Measurements from ENCODE around the gene NTNG1. TPM values are rescaled to one million over a fixed set of nuclear protein-coding genes. Genes with fewer than 3 reads are reported as not detected.

Gene NTNG1
- total and polyA plus RNA-seq, 2 of the 13 experiments (the other 11 are each of a cell fraction or from before 2014, with no cell fraction given) = not detected

DNA sequence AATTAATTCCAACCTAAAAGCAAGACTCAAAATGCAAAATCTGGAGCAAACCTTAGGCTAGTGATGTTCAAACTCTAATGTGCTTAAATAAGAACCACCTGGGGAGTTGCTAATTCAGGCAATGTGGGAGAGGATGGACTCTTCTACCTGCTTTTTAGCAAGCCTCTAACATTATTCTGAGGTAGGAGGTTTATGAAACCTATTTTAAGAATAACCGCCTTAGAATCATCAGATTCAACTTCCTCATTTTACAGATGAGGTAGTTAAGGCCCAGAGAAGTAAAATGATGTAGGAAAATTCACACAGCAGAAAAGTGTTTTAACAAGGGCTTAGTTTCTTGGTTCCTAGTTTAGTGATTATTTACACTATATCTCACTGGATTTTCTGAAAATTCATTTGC lies 8.6 kb upstream of the NTNG1 start:
- Histone ChIP-seq H3K27ac (ENCODE audit: extremely low read length, insufficient read depth, low read length) (no peak overlapping the region), H3K4me3 (replicated peaks in 1 of 3; ENCODE audit: insufficient read depth in 1 of 3, low read depth in 2 of 3, low read length in 3 of 3) (no peak overlapping the region), H3K27me3 (ENCODE audit: control insufficient read depth in 1 of 2, insufficient read depth in 2 of 2, low read length in 2 of 2) (no peaks in the 10 kb centered on the region), H3K4me2 (ENCODE audit: low read depth, low read length) (no peak overlapping the region), H2AFZ (ENCODE audit: low read length) (no peak overlapping the region), H3K4me1 (ENCODE audit: insufficient read depth, low read length) (no peaks in the 10 kb centered on the region), H3K79me2 (ENCODE audit: insufficient read depth, low read length) (no peaks in the 10 kb centered on the region), H3K9me3 (ENCODE audit: low read length) (no peaks in the 10 kb centered on the region), H3K9ac (ENCODE audit: insufficient read depth, low read depth, low read length) (no peak overlapping the region), H4K20me1 (ENCODE audit: insufficient read depth, low read length) (no peaks in the 10 kb centered on the region), H3K36me3 (replicated peaks in 1 of 2; ENCODE audit: control insufficient read depth in 1 of 2, insufficient read depth in 2 of 2, low read length in 2 of 2) (no peaks in the 10 kb centered on the region)
- TF ChIP-seq ZNF432 (CRISPR knock-in tag; IDR thresholded peaks at IDR 0.05; ENCODE audit: borderline replicate concordance) (no peak), KDM4B (CRISPR knock-in tag; IDR thresholded peaks at IDR 0.05) (no peak), BRD4 (CRISPR knock-in tag; IDR thresholded peaks at IDR 0.05) (no peak), ZNF629 (CRISPR knock-in tag; conservative IDR thresholded peaks at IDR 0.05) (no peak)
- in situ Hi-C loops (cut with HindIII; ENCODE audit: extremely low pct_ligation_motif_present, low pct_unique_long_range_greater_than_20kb) (no loop called here), intact Hi-C loops (cut with micrococcal nuclease; ENCODE audit: unreplicated experiment) (no loop called here)
- DNase-seq (ENCODE audit: low spot score) = no peak
- ChIA-PET CTCF (ENCODE audit: low intra/inter-chr PET ratio, low total read pairs) (no interaction called here), POLR2A (no interaction called here)
- no peak for FAIRE-seq
- WGBS (ENCODE audit: low lambda C conversion rate) = 7% methylated on average over 1 of the region's 1 CpG
- BruUV-seq (replicated peaks) = no TSS peak
- no peak for ATAC-seq

DNA sequence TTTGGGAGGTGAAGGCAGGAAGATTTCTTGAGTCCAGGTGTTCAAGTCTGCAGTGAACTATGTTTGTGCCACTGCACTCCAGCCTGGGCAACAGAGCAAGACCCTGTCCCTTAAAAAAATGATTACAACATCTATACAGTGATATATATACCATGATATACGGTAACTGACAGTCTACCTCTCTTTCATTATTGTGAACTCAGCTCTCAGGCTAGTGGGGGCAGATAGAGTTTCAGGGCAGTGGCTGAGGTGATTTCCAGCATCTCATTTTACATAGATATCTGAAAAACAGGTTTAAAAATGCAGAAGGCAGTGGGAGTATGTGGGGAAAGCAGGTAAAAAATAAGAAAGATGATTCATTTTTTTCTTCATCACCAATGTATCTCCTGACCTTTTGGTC lies 8.1 kb upstream of the NTNG1 start:
- no peak overlapping the region for H3K4me2 ChIP-seq (ENCODE audit: low read depth, low read length)

More for the DNA sequence above, 8.1 kb upstream of the NTNG1 start:
- DNase-seq (ENCODE audit: low spot score) = no peak
- no peak for ATAC-seq
- no peak for FAIRE-seq
- no peaks in the 10 kb centered on the region for H3K36me3 ChIP-seq (replicated peaks in 1 of 2; ENCODE audit: control insufficient read depth in 1 of 2, insufficient read depth in 2 of 2, low read length in 2 of 2)
- CTCF ChIA-PET (ENCODE audit: low intra/inter-chr PET ratio, low total read pairs) = no interaction called here
- no peaks in the 10 kb centered on the region for H3K4me1 ChIP-seq (ENCODE audit: insufficient read depth, low read length)
- H3K27me3 ChIP-seq (ENCODE audit: control insufficient read depth in 1 of 2, insufficient read depth in 2 of 2, low read length in 2 of 2) = no peaks in the 10 kb centered on the region
- TF ChIP-seq JUND (CRISPR knock-in tag; IDR thresholded peaks at IDR 0.05) = no peak
- no peak for TF ChIP-seq WIZ (CRISPR knock-in tag; IDR thresholded peaks at IDR 0.05)
- TF ChIP-seq, protein P1, sequence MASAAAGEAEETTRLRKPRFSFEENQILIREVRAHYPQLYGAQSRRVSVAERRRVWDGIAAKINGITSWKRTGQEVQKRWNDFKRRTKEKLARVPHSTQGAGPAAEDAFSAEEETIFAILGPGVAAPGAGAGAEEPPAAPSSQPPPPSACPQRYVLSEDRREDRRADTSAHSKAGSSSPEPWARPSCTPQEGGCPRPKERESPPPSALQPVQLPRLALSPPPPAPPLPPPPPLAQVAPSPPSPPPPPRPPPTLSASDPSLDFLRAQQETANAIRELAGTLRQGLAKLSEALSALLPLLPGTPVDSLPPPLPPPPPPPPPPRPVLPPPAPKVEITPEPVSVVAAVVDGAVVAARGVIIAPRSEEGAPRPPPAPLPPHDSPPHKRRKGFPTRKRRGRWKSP (CRISPR knock-in tag; IDR thresholded peaks at IDR 0.05) = no peak
- no peak for TF ChIP-seq ZNF564 (CRISPR knock-in tag; IDR thresholded peaks at IDR 0.05)
- TF ChIP-seq, protein P2, sequence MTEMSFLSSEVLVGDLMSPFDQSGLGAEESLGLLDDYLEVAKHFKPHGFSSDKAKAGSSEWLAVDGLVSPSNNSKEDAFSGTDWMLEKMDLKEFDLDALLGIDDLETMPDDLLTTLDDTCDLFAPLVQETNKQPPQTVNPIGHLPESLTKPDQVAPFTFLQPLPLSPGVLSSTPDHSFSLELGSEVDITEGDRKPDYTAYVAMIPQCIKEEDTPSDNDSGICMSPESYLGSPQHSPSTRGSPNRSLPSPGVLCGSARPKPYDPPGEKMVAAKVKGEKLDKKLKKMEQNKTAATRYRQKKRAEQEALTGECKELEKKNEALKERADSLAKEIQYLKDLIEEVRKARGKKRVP (CRISPR knock-in tag; IDR thresholded peaks at IDR 0.05) = no peak
- TF ChIP-seq RAD51 (IDR thresholded peaks at IDR 0.05; ENCODE audit: borderline replicate concordance) = no peak
- TF ChIP-seq CAMTA2 (CRISPR knock-in tag; IDR thresholded peaks at IDR 0.05; ENCODE audit: borderline replicate concordance) = no peak
- TF ChIP-seq ZFX (CRISPR knock-in tag; IDR thresholded peaks at IDR 0.05; ENCODE audit: low read depth) = no peak
- TF ChIP-seq ZNF451 (CRISPR knock-in tag; IDR thresholded peaks at IDR 0.05) = no peak
- no peak for TF ChIP-seq MEIS2 (CRISPR knock-in tag; IDR thresholded peaks at IDR 0.05)
- POLR2A ChIA-PET = no interaction called here
- no peaks in the 10 kb centered on the region for H3K9me3 ChIP-seq (ENCODE audit: low read length)
- H3K79me2 ChIP-seq (ENCODE audit: insufficient read depth, low read length) = no peaks in the 10 kb centered on the region
- 0% methylated on average over 1 of the region's 1 CpG for WGBS (ENCODE audit: low lambda C conversion rate)
- H2AFZ ChIP-seq (ENCODE audit: low read length) = no peak overlapping the region
- H3K9ac ChIP-seq (ENCODE audit: insufficient read depth, low read depth, low read length) = no peak overlapping the region
- intact Hi-C loops (cut with micrococcal nuclease; ENCODE audit: unreplicated experiment) = no loop called here
- H4K20me1 ChIP-seq (ENCODE audit: insufficient read depth, low read length) = no peaks in the 10 kb centered on the region
- in situ Hi-C loops (cut with HindIII; ENCODE audit: extremely low pct_ligation_motif_present, low pct_unique_long_range_greater_than_20kb) = no loop called here
- no peak overlapping the region for H3K27ac ChIP-seq (ENCODE audit: extremely low read length, insufficient read depth, low read length)
- no TSS peak for BruUV-seq (replicated peaks)
- H3K4me3 ChIP-seq (replicated peaks in 1 of 3; ENCODE audit: insufficient read depth in 1 of 3, low read depth in 2 of 3, low read length in 3 of 3) = no peak overlapping the region
